ENCODE measurements around the gene OR4F6. TPM values are rescaled to one million over a fixed set of nuclear protein-coding genes. Genes with fewer than 3 reads are reported as not detected.
"Not testable (repeated sequence)": the region's sequence is repeated elsewhere in the genome, so short reads cannot be mapped to it uniquely, and the experiment has no call there.

The OR4F6 gene
- total and polyA plus RNA-seq, 2 donors (not counting 1 experiment from before 2014, with no cell fraction given), result not detected

GRCh38 chr15:101772921-101773320, 30.4 kb upstream of the OR4F6 start:
- no peaks in the 10 kb centered on the region for H3K36me3 ChIP-seq (ENCODE audit: control insufficient read depth, insufficient read depth, low read length)
- no peaks in the 10 kb centered on the region for H3K9me3 ChIP-seq (ENCODE audit: control insufficient read depth, insufficient read depth, low read depth, low read length)
- TF ChIP-seq, protein P1, sequence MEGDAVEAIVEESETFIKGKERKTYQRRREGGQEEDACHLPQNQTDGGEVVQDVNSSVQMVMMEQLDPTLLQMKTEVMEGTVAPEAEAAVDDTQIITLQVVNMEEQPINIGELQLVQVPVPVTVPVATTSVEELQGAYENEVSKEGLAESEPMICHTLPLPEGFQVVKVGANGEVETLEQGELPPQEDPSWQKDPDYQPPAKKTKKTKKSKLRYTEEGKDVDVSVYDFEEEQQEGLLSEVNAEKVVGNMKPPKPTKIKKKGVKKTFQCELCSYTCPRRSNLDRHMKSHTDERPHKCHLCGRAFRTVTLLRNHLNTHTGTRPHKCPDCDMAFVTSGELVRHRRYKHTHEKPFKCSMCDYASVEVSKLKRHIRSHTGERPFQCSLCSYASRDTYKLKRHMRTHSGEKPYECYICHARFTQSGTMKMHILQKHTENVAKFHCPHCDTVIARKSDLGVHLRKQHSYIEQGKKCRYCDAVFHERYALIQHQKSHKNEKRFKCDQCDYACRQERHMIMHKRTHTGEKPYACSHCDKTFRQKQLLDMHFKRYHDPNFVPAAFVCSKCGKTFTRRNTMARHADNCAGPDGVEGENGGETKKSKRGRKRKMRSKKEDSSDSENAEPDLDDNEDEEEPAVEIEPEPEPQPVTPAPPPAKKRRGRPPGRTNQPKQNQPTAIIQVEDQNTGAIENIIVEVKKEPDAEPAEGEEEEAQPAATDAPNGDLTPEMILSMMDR (conservative IDR thresholded peaks at IDR 0.05 in 1 of 2, IDR thresholded peaks at IDR 0.05 in 1 of 2; ENCODE audit: low read depth in 1 of 2, low read length in 2 of 2), result no peak
- TF ChIP-seq EZH2 (IDR thresholded peaks at IDR 0.05; ENCODE audit: low read length, missing control alignments), result no peak
- no peaks in the 10 kb centered on the region for H3K27me3 ChIP-seq (ENCODE audit: control insufficient read depth, insufficient read depth, low read length)
- no peak for DNase-seq (ENCODE audit: low read depth in 2 of 2)
- H2AFZ ChIP-seq (ENCODE audit: low read length), result no peak overlapping the region
- no peaks in the 10 kb centered on the region for H4K20me1 ChIP-seq (ENCODE audit: control insufficient read depth, extremely low read depth, insufficient read depth, low read length)
- H3K4me1 ChIP-seq (ENCODE audit: control insufficient read depth, extremely low read depth, insufficient read depth, low read length), result no peaks in the 10 kb centered on the region
- no peak overlapping the region for H3K4me3 ChIP-seq (replicated peaks in 1 of 4; ENCODE audit: control extremely low read depth in 1 of 4, insufficient read depth in 1 of 4, low read depth in 3 of 4, low read length in 4 of 4)
- H3K9ac ChIP-seq (ENCODE audit: insufficient read depth, low read length), result no peak overlapping the region
- H3K4me2 ChIP-seq (ENCODE audit: extremely low read depth, insufficient read depth, low read length), result no peak overlapping the region
- no peaks in the 10 kb centered on the region for H3K79me2 ChIP-seq (ENCODE audit: control insufficient read depth, insufficient read depth, low read length)
- no peak overlapping the region for H3K27ac ChIP-seq (ENCODE audit: insufficient read depth, low read length)

- Histone ChIP-seq H4K20me1 (ENCODE audit: control insufficient read depth, extremely low read depth, insufficient read depth, low read length) (no peaks in the 10 kb centered on the region), H3K9ac (ENCODE audit: insufficient read depth, low read length) (no peak overlapping the region), H2AFZ (ENCODE audit: low read length) (no peak overlapping the region), H3K27me3 (ENCODE audit: control insufficient read depth, insufficient read depth, low read length) (no peaks in the 10 kb centered on the region), H3K79me2 (ENCODE audit: control insufficient read depth, insufficient read depth, low read length) (no peaks in the 10 kb centered on the region), H3K9me3 (ENCODE audit: control insufficient read depth, insufficient read depth, low read depth, low read length) (no peaks in the 10 kb centered on the region), H3K36me3 (ENCODE audit: control insufficient read depth, insufficient read depth, low read length) (no peaks in the 10 kb centered on the region), H3K4me2 (ENCODE audit: extremely low read depth, insufficient read depth, low read length) (no peak overlapping the region), H3K4me1 (ENCODE audit: control insufficient read depth, extremely low read depth, insufficient read depth, low read length) (no peaks in the 10 kb centered on the region), H3K27ac (ENCODE audit: insufficient read depth, low read length) (no peak overlapping the region), H3K4me3 (replicated peaks in 1 of 4; ENCODE audit: control extremely low read depth in 1 of 4, insufficient read depth in 1 of 4, low read depth in 3 of 4, low read length in 4 of 4) (no peak overlapping the region)
- no peak for DNase-seq (ENCODE audit: low read depth in 2 of 2)
- TF ChIP-seq EZH2 (IDR thresholded peaks at IDR 0.05; ENCODE audit: low read length, missing control alignments), result no peak
- TF ChIP-seq, protein P1 (conservative IDR thresholded peaks at IDR 0.05 in 1 of 2, IDR thresholded peaks at IDR 0.05 in 1 of 2; ENCODE audit: low read depth in 1 of 2, low read length in 2 of 2), result no peak
Observed at GRCh38 chr15:101773496-101774100, 29.7 kb upstream of the OR4F6 start.

- Histone ChIP-seq H3K4me2 (ENCODE audit: extremely low read depth, insufficient read depth, low read length) (no peak overlapping the region), H3K36me3 (ENCODE audit: control insufficient read depth, insufficient read depth, low read length) (no peaks in the 10 kb centered on the region), H3K9ac (ENCODE audit: insufficient read depth, low read length) (no peak overlapping the region), H2AFZ (ENCODE audit: low read length) (no peak overlapping the region), H3K9me3 (ENCODE audit: control insufficient read depth, insufficient read depth, low read depth, low read length) (no peaks in the 10 kb centered on the region), H4K20me1 (ENCODE audit: control insufficient read depth, extremely low read depth, insufficient read depth, low read length) (no peaks in the 10 kb centered on the region), H3K27me3 (ENCODE audit: control insufficient read depth, insufficient read depth, low read length) (no peaks in the 10 kb centered on the region), H3K4me3 (replicated peaks in 1 of 4; ENCODE audit: control extremely low read depth in 1 of 4, insufficient read depth in 1 of 4, low read depth in 3 of 4, low read length in 4 of 4) (no peak overlapping the region), H3K79me2 (ENCODE audit: control insufficient read depth, insufficient read depth, low read length) (no peaks in the 10 kb centered on the region), H3K27ac (ENCODE audit: insufficient read depth, low read length) (no peak overlapping the region), H3K4me1 (ENCODE audit: control insufficient read depth, extremely low read depth, insufficient read depth, low read length) (no peaks in the 10 kb centered on the region)
- TF ChIP-seq, protein P1 (conservative IDR thresholded peaks at IDR 0.05 in 1 of 2, IDR thresholded peaks at IDR 0.05 in 1 of 2; ENCODE audit: low read depth in 1 of 2, low read length in 2 of 2), result no peak
- TF ChIP-seq EZH2 (IDR thresholded peaks at IDR 0.05; ENCODE audit: low read length, missing control alignments), result no peak
- no peak for DNase-seq (ENCODE audit: low read depth in 2 of 2)
Observed at GRCh38 chr15:101775136-101775535, 28.2 kb upstream of the OR4F6 start.

DNA sequence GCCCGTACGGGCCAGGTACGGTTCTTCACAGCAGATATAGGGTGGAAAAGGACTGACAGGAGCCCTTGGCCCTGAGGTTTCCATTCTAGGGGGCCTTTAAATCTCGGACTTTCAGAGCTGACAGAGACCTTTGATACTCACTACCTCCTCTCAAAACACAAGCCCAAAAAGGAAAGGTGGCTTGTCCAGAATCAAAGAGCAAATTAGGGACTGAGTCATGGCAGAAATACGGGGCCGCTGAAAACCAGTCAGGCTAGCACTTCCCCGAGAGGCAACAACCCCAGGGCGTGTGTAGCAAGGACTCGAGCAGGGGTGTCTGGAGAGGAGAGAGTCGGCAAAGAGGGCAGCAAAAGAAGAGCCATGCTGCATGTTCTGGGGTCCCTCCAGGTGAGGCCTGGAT, 24.7 kb upstream of the OR4F6 start:
- H2AFZ ChIP-seq (ENCODE audit: low read length); H3K9ac ChIP-seq (ENCODE audit: insufficient read depth, low read length); H3K4me3 ChIP-seq (replicated peaks in 1 of 4; ENCODE audit: control extremely low read depth in 1 of 4, insufficient read depth in 1 of 4, low read depth in 3 of 4, low read length in 4 of 4); H3K79me2 ChIP-seq (ENCODE audit: control insufficient read depth, insufficient read depth, low read length); H4K20me1 ChIP-seq (ENCODE audit: control insufficient read depth, extremely low read depth, insufficient read depth, low read length); H3K4me1 ChIP-seq (ENCODE audit: control insufficient read depth, extremely low read depth, insufficient read depth, low read length); H3K4me2 ChIP-seq (ENCODE audit: extremely low read depth, insufficient read depth, low read length); H3K27me3 ChIP-seq (ENCODE audit: control insufficient read depth, insufficient read depth, low read length); DNase-seq (ENCODE audit: low read depth in 2 of 2); H3K27ac ChIP-seq (ENCODE audit: insufficient read depth, low read length); H3K9me3 ChIP-seq (ENCODE audit: control insufficient read depth, insufficient read depth, low read depth, low read length); H3K36me3 ChIP-seq (ENCODE audit: control insufficient read depth, insufficient read depth, low read length): not testable (repeated sequence)

- not testable (repeated sequence) for H3K79me2 ChIP-seq (ENCODE audit: control insufficient read depth, insufficient read depth, low read length); H2AFZ ChIP-seq (ENCODE audit: low read length); H4K20me1 ChIP-seq (ENCODE audit: control insufficient read depth, extremely low read depth, insufficient read depth, low read length); H3K36me3 ChIP-seq (ENCODE audit: control insufficient read depth, insufficient read depth, low read length); H3K27ac ChIP-seq (ENCODE audit: insufficient read depth, low read length); H3K4me3 ChIP-seq (replicated peaks in 1 of 4; ENCODE audit: control extremely low read depth in 1 of 4, insufficient read depth in 1 of 4, low read depth in 3 of 4, low read length in 4 of 4); H3K9me3 ChIP-seq (ENCODE audit: control insufficient read depth, insufficient read depth, low read depth, low read length); H3K4me1 ChIP-seq (ENCODE audit: control insufficient read depth, extremely low read depth, insufficient read depth, low read length); H3K9ac ChIP-seq (ENCODE audit: insufficient read depth, low read length); H3K27me3 ChIP-seq (ENCODE audit: control insufficient read depth, insufficient read depth, low read length); H3K4me2 ChIP-seq (ENCODE audit: extremely low read depth, insufficient read depth, low read length)
- peak; percentile 47 to 56 for DNase-seq (ENCODE audit: low read depth in 2 of 2)
Observed at GRCh38 chr15:101780225-101780624, 23.1 kb upstream of the OR4F6 start.
